Measurements from ENCODE around the gene CNTNAP4. TPM values are rescaled to one million over a fixed set of nuclear protein-coding genes. Genes with fewer than 3 reads are reported as not detected.

CNTNAP4 gene
- total RNA-seq, 1 experiment from 2014 or later: not detected

- Histone ChIP-seq H3K79me2 (ENCODE audit: insufficient read depth, low read length) (no peaks in the 10 kb centered on the region), H4K5ac (ENCODE audit: insufficient read length, low read depth, low read length) (no peak overlapping the region), H3K23ac (ENCODE audit: insufficient read length, low read depth, low read length) (no peak overlapping the region), H4K20me1 (ENCODE audit: control insufficient read depth, insufficient read depth, insufficient read length) (no peaks in the 10 kb centered on the region), H3K9ac (ENCODE audit: extremely low read depth, insufficient read length, low read length) (no peak overlapping the region), H2BK120ac (ENCODE audit: low read depth, low read length, poor library complexity, severe bottlenecking) (no peak overlapping the region), H4K8ac (replicated peaks; ENCODE audit: insufficient read length, low read depth, low read length) (no peak overlapping the region), H3K4ac (ENCODE audit: low read depth, low read length) (no peak overlapping the region), H3K79me1 (ENCODE audit: insufficient read depth, low read depth, low read length, poor library complexity, severe bottlenecking) (no peaks in the 10 kb centered on the region), H2AK5ac (ENCODE audit: insufficient read length, low read length) (no peak overlapping the region), H2BK20ac (ENCODE audit: low read depth, low read length, poor library complexity, severe bottlenecking) (no peak overlapping the region), H3K27me3 (ENCODE audit: insufficient read depth, low read length) (no peaks in the 10 kb centered on the region), H3K18ac (ENCODE audit: insufficient read length, low read depth, low read length) (no peak overlapping the region), H2AFZ (ENCODE audit: low read length) (no peak overlapping the region), H2BK12ac (ENCODE audit: insufficient read length, low read depth, low read length) (no peak overlapping the region), H3K23me2 (ENCODE audit: insufficient read length, low read depth, low read length, poor library complexity, severe bottlenecking) (no peaks in the 10 kb centered on the region), H3K4me2 (ENCODE audit: insufficient read depth, insufficient read length, low read length) (no peak overlapping the region), H3K14ac (ENCODE audit: insufficient read depth, low read length) (no peak overlapping the region), H3K56ac (ENCODE audit: insufficient read length, low read depth, low read length) (no peak overlapping the region), H4K91ac (ENCODE audit: insufficient read length, low read depth, low read length) (no peak overlapping the region), H3K4me1 (ENCODE audit: insufficient read depth, low read length) (no peaks in the 10 kb centered on the region), H2BK5ac (ENCODE audit: insufficient read length, low read length) (no peak overlapping the region), H2BK15ac (ENCODE audit: low read depth, low read length) (no peak overlapping the region), H3T11ph (ENCODE audit: low read length) (no peak overlapping the region), H3K27ac (ENCODE audit: insufficient read length, low read depth, low read length) (no peak overlapping the region), H3K9me3 (ENCODE audit: control insufficient read depth, low read depth, low read length) (no peaks in the 10 kb centered on the region)
- H3K4me1 Mint-ChIP-seq: peaks cover 14 to 19% of the 10 kb centered on the region in 2 experiments
- no peak overlapping the region for H3K4me3 Mint-ChIP-seq
- peaks cover 19 to 20% of the 10 kb centered on the region in 2 experiments for H3K9me3 Mint-ChIP-seq
- no peak overlapping the region for H3K27ac Mint-ChIP-seq
- no peak for TF ChIP-seq CTCF (conservative IDR thresholded peaks at IDR 0.05)
- peaks cover 9 to 22% (median 12%) of the 10 kb centered on the region in 3 experiments; a peak in 6 of 7 replicates for H3K36me3 Mint-ChIP-seq (ENCODE audit: insufficient read depth in 1 of 3, low read depth in 3 of 3)
- no peak for DNase-seq
- peaks cover 6% of the 10 kb centered on the region for H3K27me3 Mint-ChIP-seq (ENCODE audit: low read depth)
Observed at GRCh38 chr16:76338472-76338871, 61.3 kb downstream of the CNTNAP4 start.

Measured in H9 (cell line).